D341Med (cell line): ENCODE results near the gene TNFRSF11A.

ENCODE experiments used
- DNase-seq: peaks from one replicate; pipeline ENCODE4 v3.0.0; 2012; ENCODE audit warnings: low spot score

TNFRSF11A gene

GRCh38 chr18:62384068-62384467 is 59.0 kb downstream of the TNFRSF11A start:
- DNase-seq, result no peak

- DNase-seq, result no peak
Observed at GRCh38 chr18:62384610-62385097, 59.5 kb downstream of the TNFRSF11A start.

GRCh38 chr18:62386091-62386490 is 61.0 kb downstream of the TNFRSF11A start:
- no peak for DNase-seq

- DNase-seq, result no peak
Observed at GRCh38 chr18:62386601-62387000, 61.5 kb downstream of the TNFRSF11A start.

GRCh38 chr18:62387257-62387656 is 62.1 kb downstream of the TNFRSF11A start:
- DNase-seq, result no peak

GRCh38 chr18:62388855-62389760 is 64.0 kb downstream of the TNFRSF11A start:
- no peak for DNase-seq

- no peak for DNase-seq
Observed at GRCh38 chr18:62389761-62390481, 64.8 kb downstream of the TNFRSF11A start.

- no peak for DNase-seq
Observed at GRCh38 chr18:62394006-62394763, 69.1 kb downstream of the TNFRSF11A start.

- no peak for DNase-seq
Observed at GRCh38 chr18:62396381-62396780, 71.3 kb downstream of the TNFRSF11A start.

- no peak for DNase-seq
Observed at GRCh38 chr18:62396967-62397366, 71.9 kb downstream of the TNFRSF11A start.

GRCh38 chr18:62398291-62398690 is 73.2 kb downstream of the TNFRSF11A start:
- no peak for DNase-seq

- DNase-seq, result no peak
Observed at GRCh38 chr18:62399276-62399675, 74.2 kb downstream of the TNFRSF11A start.

- peak; percentile 62 for DNase-seq
Observed at GRCh38 chr18:62399781-62400308, 74.7 kb downstream of the TNFRSF11A start.

- DNase-seq, result no peak
Observed at GRCh38 chr18:62400916-62401315, 75.8 kb downstream of the TNFRSF11A start.

GRCh38 chr18:62402342-62402948 is 77.3 kb downstream of the TNFRSF11A start:
- DNase-seq, result no peak

GRCh38 chr18:62403120-62403519 is 78.0 kb downstream of the TNFRSF11A start:
- no peak for DNase-seq

GRCh38 chr18:62404881-62405280 is 79.8 kb downstream of the TNFRSF11A start:
- no peak for DNase-seq

- no peak for DNase-seq
Observed at GRCh38 chr18:62407660-62408059, 82.5 kb downstream of the TNFRSF11A start.

GRCh38 chr18:62409821-62410220 is 84.7 kb downstream of the TNFRSF11A start:
- no peak for DNase-seq

- no peak for DNase-seq
Observed at GRCh38 chr18:62412231-62412979, 87.3 kb downstream of the TNFRSF11A start.

- DNase-seq, result no peak
Observed at GRCh38 chr18:62413206-62413605, 88.1 kb downstream of the TNFRSF11A start.
